ENCODE results near the gene TBC1D5.

DNA sequence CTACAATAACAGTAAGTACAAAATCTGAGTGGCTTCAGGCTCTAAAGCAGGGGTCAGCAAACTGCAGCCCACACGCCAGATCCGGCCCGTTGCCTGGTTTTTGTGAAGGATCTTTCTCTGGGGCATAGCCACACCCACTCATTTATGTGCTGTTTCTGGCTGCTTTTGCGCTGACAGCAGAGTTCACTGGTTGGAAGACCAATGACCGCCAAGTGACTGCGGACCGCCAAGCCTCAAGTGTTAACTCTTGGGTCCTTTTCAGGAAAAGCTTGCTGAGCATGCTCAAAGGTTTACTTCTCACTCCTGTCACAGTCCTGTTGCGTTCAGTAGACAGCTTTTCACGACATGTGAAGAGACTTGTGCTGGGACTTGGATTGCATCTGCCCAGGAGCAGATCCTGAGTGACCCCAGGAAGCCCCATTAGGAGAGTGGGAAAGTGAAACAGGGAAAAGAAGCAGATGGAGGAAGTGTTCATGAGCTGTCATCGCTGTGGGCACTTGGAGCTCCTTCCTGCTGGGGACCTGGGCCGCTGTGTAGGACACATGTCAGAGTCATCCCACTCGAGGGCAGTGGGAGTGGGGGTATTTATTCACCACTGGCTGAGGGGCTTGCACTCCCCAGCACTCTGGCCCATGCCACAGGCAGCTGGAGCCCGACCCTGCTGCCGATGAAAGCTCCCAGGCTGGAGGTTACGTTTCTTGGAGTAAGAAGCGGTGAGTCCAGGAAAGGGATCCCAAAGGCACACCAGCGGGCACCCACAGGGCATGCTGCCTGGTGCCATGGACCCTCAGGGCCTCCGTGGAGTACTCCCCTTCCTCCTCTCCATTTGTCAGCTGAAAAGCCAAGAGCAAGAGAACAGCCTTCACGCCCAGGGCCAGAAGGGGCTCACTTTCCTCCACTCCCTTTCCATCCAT is 608.5 kb downstream of the TBC1D5 start:
- TF ChIP-seq, protein P1, sequence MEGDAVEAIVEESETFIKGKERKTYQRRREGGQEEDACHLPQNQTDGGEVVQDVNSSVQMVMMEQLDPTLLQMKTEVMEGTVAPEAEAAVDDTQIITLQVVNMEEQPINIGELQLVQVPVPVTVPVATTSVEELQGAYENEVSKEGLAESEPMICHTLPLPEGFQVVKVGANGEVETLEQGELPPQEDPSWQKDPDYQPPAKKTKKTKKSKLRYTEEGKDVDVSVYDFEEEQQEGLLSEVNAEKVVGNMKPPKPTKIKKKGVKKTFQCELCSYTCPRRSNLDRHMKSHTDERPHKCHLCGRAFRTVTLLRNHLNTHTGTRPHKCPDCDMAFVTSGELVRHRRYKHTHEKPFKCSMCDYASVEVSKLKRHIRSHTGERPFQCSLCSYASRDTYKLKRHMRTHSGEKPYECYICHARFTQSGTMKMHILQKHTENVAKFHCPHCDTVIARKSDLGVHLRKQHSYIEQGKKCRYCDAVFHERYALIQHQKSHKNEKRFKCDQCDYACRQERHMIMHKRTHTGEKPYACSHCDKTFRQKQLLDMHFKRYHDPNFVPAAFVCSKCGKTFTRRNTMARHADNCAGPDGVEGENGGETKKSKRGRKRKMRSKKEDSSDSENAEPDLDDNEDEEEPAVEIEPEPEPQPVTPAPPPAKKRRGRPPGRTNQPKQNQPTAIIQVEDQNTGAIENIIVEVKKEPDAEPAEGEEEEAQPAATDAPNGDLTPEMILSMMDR (IDR thresholded peaks at IDR 0.05) = no peak
- no peak for TF ChIP-seq EZH2 (IDR thresholded peaks at IDR 0.05; ENCODE audit: borderline replicate concordance, insufficient read depth, low read depth, low read length, poor library complexity, severe bottlenecking)

Measured in B cell (primary cell).